Natural killer cell (primary cell): ENCODE measurements around the gene JARID2. TPM values are rescaled to one million over a fixed set of nuclear protein-coding genes. Genes with fewer than 3 reads are reported as not detected.
"Not testable (repeated sequence)": the region's sequence is repeated elsewhere in the genome, so short reads cannot be mapped to it uniquely, and the experiment has no call there.

Source experiments
- ATAC-seq, 3 donors: fragments of 150-1000 bp in 2 of 3; fragments of 200-7000 bp in 1 of 3; cut with Tn5 transposase; 1 replicate in 1 of 3; 2 replicates in 2 of 3; pipeline ENCODE4 v1.10.0; 2021; ENCODE audit warnings: mild to moderate bottlenecking in 2 of 3, moderate library complexity in 2 of 3
- DNase-seq, 2 donors: peaks; one replicate each; pipeline versions ENCODE4 v3.0.0 to v3.0.0-alpha.2; 2013 to 2021; ENCODE audit warnings: mixed read lengths in 1 of 2
- H3K27ac ChIP-seq: one replicate; pipeline ENCODE4 v1.5.1; 2013; ENCODE audit warnings: mild to moderate bottlenecking, low read length
- H3K27me3 ChIP-seq: one replicate; pipeline ENCODE4 v1.6.1; 2013; ENCODE audit warnings: low read length; ENCODE audit not compliant: control insufficient read depth, insufficient read depth
- H3K36me3 ChIP-seq: one replicate; pipeline ENCODE4 v1.6.1; 2013; ENCODE audit warnings: low read length; ENCODE audit not compliant: control insufficient read depth, insufficient read depth
- H3K4me1 ChIP-seq: one replicate; pipeline ENCODE4 v1.6.1; 2013; ENCODE audit warnings: low read length; ENCODE audit not compliant: control insufficient read depth, insufficient read depth
- H3K4me3 ChIP-seq: one replicate; pipeline ENCODE4 v1.5.1; 2013; ENCODE audit warnings: low read length
- H3K9me3 ChIP-seq: one replicate; pipeline ENCODE4 v1.6.1; 2013; ENCODE audit warnings: low read length; ENCODE audit not compliant: control insufficient read depth, insufficient read depth
- H3K27ac Mint-ChIP-seq, 2 donors: one replicate each; pipeline ENCODE4 v1.8.0; 2022; ENCODE audit warnings: mild to moderate bottlenecking in 2 of 2, mixed read lengths in 2 of 2, moderate library complexity in 1 of 2
- H3K27me3 Mint-ChIP-seq, 2 donors: one replicate each; pipeline ENCODE4 v1.8.0; 2022; ENCODE audit warnings: low read depth in 2 of 2, mixed read lengths in 2 of 2
- H3K36me3 Mint-ChIP-seq: one replicate; pipeline ENCODE4 v1.8.0; 2022; ENCODE audit warnings: mixed read lengths
- H3K4me1 Mint-ChIP-seq, 2 donors: one replicate each; pipeline ENCODE4 v1.8.0; 2022; ENCODE audit warnings: mixed read lengths in 2 of 2
- H3K4me3 Mint-ChIP-seq: one replicate; pipeline ENCODE4 v1.8.0; 2022; ENCODE audit warnings: mild to moderate bottlenecking, moderate library complexity, mixed read lengths
- H3K9me3 Mint-ChIP-seq, 2 donors: one replicate each; pipeline ENCODE4 v1.8.0; 2022; ENCODE audit warnings: mixed read lengths in 2 of 2
- CTCF ChIP-seq: fragments of 200-600 bp; IDR thresholded peaks from one replicate; pipeline ENCODE4 v1.8.0; 2022; ENCODE audit warnings: antibody characterized with exemption
- WGBS: methylation state at CpG from one replicate; pipeline ENCODE4 v1.1.7; 2013; ENCODE audit warnings: missing lambda C conversion rate; ENCODE audit not compliant: insufficient coverage; 5-methylcytosine and 5-hydroxymethylcytosine counted together
- intact Hi-C: fragments of 100-400 bp; cut with micrococcal nuclease; formaldehyde crosslinking; loops from one replicate; pipeline ENCODE4 v1.14.2; 2022
- total RNA-seq, 4 donors: library from RNA; stranded (reverse); fragments of 120-200 nt in 1 of 4; gene quantifications; one replicate each; pipeline versions ENCODE4 v1.2.3 to v1.2.4, GENCODE V29; 2013 to 2022

JARID2 gene
- total RNA-seq, 3 donors from 2014 or later (not counting 1 experiment from before 2014, with no cell fraction given) = 49.9 to 60.9 (median 60.5) TPM

GRCh38 chr6:15322781-15323536 lies 77.1 kb downstream of the JARID2 start:
- Histone ChIP-seq H3K4me3 (no peak overlapping the region), H3K36me3 (no peaks in the 10 kb centered on the region), H3K9me3 (no peaks in the 10 kb centered on the region), H3K27me3 (no peaks in the 10 kb centered on the region), H3K4me1 (peaks cover 37% of the 10 kb centered on the region), H3K27ac (no peak overlapping the region)
- DNase-seq = no peak
- no peaks in the 10 kb centered on the region for H3K27me3 Mint-ChIP-seq
- H3K9me3 Mint-ChIP-seq = no peaks in the 10 kb centered on the region
- peaks cover 83 to 84% of the 10 kb centered on the region in 2 donors for H3K4me1 Mint-ChIP-seq
- TF ChIP-seq CTCF = no peak
- intact Hi-C loops = loop anchor here (10.0 kb wide), 1 partner anchor 302 kb away; no protein-coding TSS in a partner anchor
- no peak for ATAC-seq
- 77% methylated on average over 4 of the region's 5 CpGs for WGBS
- no peak overlapping the region for H3K4me3 Mint-ChIP-seq
- peak overlapping the region; percentile 1 to 61 for H3K27ac Mint-ChIP-seq
- H3K36me3 Mint-ChIP-seq = no peaks in the 10 kb centered on the region

- H3K36me3 ChIP-seq, H3K9me3 Mint-ChIP-seq, H3K4me3 ChIP-seq, H3K9me3 ChIP-seq, DNase-seq, H3K27ac ChIP-seq, H3K27me3 ChIP-seq, ATAC-seq, H3K36me3 Mint-ChIP-seq, H3K27me3 Mint-ChIP-seq, H3K4me3 Mint-ChIP-seq: not testable (repeated sequence)
- WGBS = 97% methylated on average over 11 of the region's 11 CpGs
- intact Hi-C loops = loop anchor here (10.0 kb wide), 1 partner anchor 301 kb away; no protein-coding TSS in a partner anchor
- Mint-ChIP-seq H3K27ac (peak overlapping the region; percentile 1 to 61), H3K4me1 (peaks cover 83 to 84% of the 10 kb centered on the region in 2 donors)
- H3K4me1 ChIP-seq = peaks cover 33% of the 10 kb centered on the region
Observed at GRCh38 chr6:15323611-15324010, 77.7 kb downstream of the JARID2 start.

- H3K4me3 ChIP-seq = no peak overlapping the region
- ATAC-seq = no peak
- H3K4me1 ChIP-seq = peaks cover 38% of the 10 kb centered on the region
- H3K27ac ChIP-seq = no peak overlapping the region
- no peaks in the 10 kb centered on the region for H3K27me3 ChIP-seq
- H3K9me3 Mint-ChIP-seq = no peaks in the 10 kb centered on the region
- H3K27me3 Mint-ChIP-seq = no peaks in the 10 kb centered on the region
- H3K27ac Mint-ChIP-seq = peak overlapping the region; percentile 38 to 85
- no peak for DNase-seq
- no peak for TF ChIP-seq CTCF
- no peak overlapping the region for H3K4me3 Mint-ChIP-seq
- WGBS = 94% methylated on average over 8 of the region's 8 CpGs
- no peaks in the 10 kb centered on the region for H3K36me3 ChIP-seq
- H3K36me3 Mint-ChIP-seq = no peaks in the 10 kb centered on the region
- H3K4me1 Mint-ChIP-seq = peaks cover 83 to 84% of the 10 kb centered on the region in 2 donors
- intact Hi-C loops = loop anchor here (10.0 kb wide), 1 partner anchor 300 kb away; no protein-coding TSS in a partner anchor
- no peaks in the 10 kb centered on the region for H3K9me3 ChIP-seq
Observed at GRCh38 chr6:15324427-15324985, 78.6 kb downstream of the JARID2 start.

GRCh38 chr6:15325540-15325955 lies 79.7 kb downstream of the JARID2 start:
- intact Hi-C loops = loop anchor here (10.0 kb wide), 1 partner anchor 299 kb away; no protein-coding TSS in a partner anchor
- no peaks in the 10 kb centered on the region for H3K36me3 Mint-ChIP-seq
- Histone ChIP-seq H3K4me1 (peaks cover 39% of the 10 kb centered on the region), H3K27me3 (no peaks in the 10 kb centered on the region), H3K36me3 (no peaks in the 10 kb centered on the region), H3K27ac (no peak overlapping the region), H3K9me3 (no peaks in the 10 kb centered on the region), H3K4me3 (no peak overlapping the region)
- peak overlapping the region; percentile 28 for H3K4me3 Mint-ChIP-seq
- no peaks in the 10 kb centered on the region for H3K9me3 Mint-ChIP-seq
- 86% methylated on average over 4 of the region's 5 CpGs for WGBS
- no peak for TF ChIP-seq CTCF
- DNase-seq (peak in 1 of 2 donors; percentile 35), ATAC-seq (peak; percentile 58 to 73 (median 62))
- peaks cover 83 to 84% of the 10 kb centered on the region in 2 donors for H3K4me1 Mint-ChIP-seq
- H3K27me3 Mint-ChIP-seq = no peaks in the 10 kb centered on the region
- H3K27ac Mint-ChIP-seq = peak overlapping the region; percentile 78 to 85
